T-helper 2 cell treated with Interferon-gamma antibody and Interleukin-4, amounts not matched to agents 5 μg/mL and 100 μg/mL, for 36 hours (primary cell): ENCODE data around the gene IPMK.
"Not testable (repeated sequence)": the region's sequence is repeated elsewhere in the genome, so short reads cannot be mapped to it uniquely, and the experiment has no call there.

Source experiments
- DNase-seq: peaks from one replicate; pipeline ENCODE4 v3.0.0; 2021; ENCODE audit warnings: low spot score
- H3K27ac Mint-ChIP-seq: one replicate; pipeline ENCODE4 v1.8.0; 2021; ENCODE audit warnings: mild to moderate bottlenecking, mixed read lengths
- H3K27me3 Mint-ChIP-seq: one replicate; pipeline ENCODE4 v1.8.0; 2021; ENCODE audit warnings: low read depth, mixed read lengths
- H3K36me3 Mint-ChIP-seq: one replicate; pipeline ENCODE4 v1.8.0; 2021; ENCODE audit warnings: low read depth, mixed read lengths
- H3K4me1 Mint-ChIP-seq: one replicate; pipeline ENCODE4 v1.8.0; 2021; ENCODE audit warnings: low read depth, mixed read lengths
- H3K4me3 Mint-ChIP-seq: one replicate; pipeline ENCODE4 v1.8.0; 2022; ENCODE audit warnings: mild to moderate bottlenecking, moderate library complexity, mixed read lengths
- H3K9me3 Mint-ChIP-seq: one replicate; pipeline ENCODE4 v1.8.0; 2021; ENCODE audit warnings: mixed read lengths

The IPMK gene

GRCh38 chr10:58258977-58259692, 8.6 kb downstream of the IPMK start:
- no peak for DNase-seq
- Mint-ChIP-seq H3K4me3 (no peak overlapping the region), H3K36me3 (peaks cover 22% of the 10 kb centered on the region), H3K4me1 (peaks cover 17% of the 10 kb centered on the region), H3K27ac (no peak overlapping the region), H3K27me3 (no peaks in the 10 kb centered on the region), H3K9me3 (peaks cover 12% of the 10 kb centered on the region)

GRCh38 chr10:58256013-58256780, 11.5 kb downstream of the IPMK start:
- not testable (repeated sequence) for H3K27ac Mint-ChIP-seq, DNase-seq, H3K27me3 Mint-ChIP-seq, H3K4me3 Mint-ChIP-seq
- peaks cover 39% of the 10 kb centered on the region for H3K36me3 Mint-ChIP-seq
- peaks cover 32% of the 10 kb centered on the region for H3K9me3 Mint-ChIP-seq
- peaks cover 15% of the 10 kb centered on the region for H3K4me1 Mint-ChIP-seq

GRCh38 chr10:58254644-58255043, 13.1 kb downstream of the IPMK start:
- no peak for DNase-seq

GRCh38 chr10:58253184-58253583, 14.5 kb downstream of the IPMK start:
- no peak for DNase-seq
- peaks cover 39% of the 10 kb centered on the region for H3K36me3 Mint-ChIP-seq
- H3K4me3 Mint-ChIP-seq, result no peak overlapping the region
- H3K27me3 Mint-ChIP-seq, result no peaks in the 10 kb centered on the region
- peaks cover 10% of the 10 kb centered on the region for H3K4me1 Mint-ChIP-seq
- H3K27ac Mint-ChIP-seq, result no peak overlapping the region
- peaks cover 42% of the 10 kb centered on the region for H3K9me3 Mint-ChIP-seq

More at GRCh38 chr10:58254644-58255043, 13.1 kb downstream of the IPMK start:
- Mint-ChIP-seq H3K27me3 (no peaks in the 10 kb centered on the region), H3K4me3 (no peak overlapping the region), H3K9me3 (peaks cover 32% of the 10 kb centered on the region), H3K4me1 (peaks cover 10% of the 10 kb centered on the region), H3K27ac (no peak overlapping the region), H3K36me3 (peaks cover 39% of the 10 kb centered on the region)

- peaks cover 20% of the 10 kb centered on the region for H3K36me3 Mint-ChIP-seq
- not testable (repeated sequence) for H3K4me3 Mint-ChIP-seq, H3K27me3 Mint-ChIP-seq, H3K27ac Mint-ChIP-seq, DNase-seq
- H3K4me1 Mint-ChIP-seq, result peaks cover 10% of the 10 kb centered on the region
- peaks cover 27% of the 10 kb centered on the region for H3K9me3 Mint-ChIP-seq
Observed at GRCh38 chr10:58244666-58245065, 23.0 kb downstream of the IPMK start.

GRCh38 chr10:58244242-58244641, 23.5 kb downstream of the IPMK start:
- peaks cover 20% of the 10 kb centered on the region for H3K36me3 Mint-ChIP-seq
- not testable (repeated sequence) for H3K4me3 Mint-ChIP-seq, DNase-seq, H3K27me3 Mint-ChIP-seq, H3K27ac Mint-ChIP-seq
- peaks cover 14% of the 10 kb centered on the region for H3K4me1 Mint-ChIP-seq
- peaks cover 23% of the 10 kb centered on the region for H3K9me3 Mint-ChIP-seq

- Mint-ChIP-seq H3K9me3 (peaks cover 23% of the 10 kb centered on the region), H3K4me1 (peaks cover 14% of the 10 kb centered on the region), H3K36me3 (peaks cover 20% of the 10 kb centered on the region)
- DNase-seq, H3K4me3 Mint-ChIP-seq, H3K27ac Mint-ChIP-seq, H3K27me3 Mint-ChIP-seq: not testable (repeated sequence)
Observed at GRCh38 chr10:58243801-58244200, 23.9 kb downstream of the IPMK start.

GRCh38 chr10:58243269-58243668, 24.4 kb downstream of the IPMK start:
- Mint-ChIP-seq H3K27me3 (no peaks in the 10 kb centered on the region), H3K4me1 (peaks cover 14% of the 10 kb centered on the region), H3K4me3 (no peak overlapping the region), H3K27ac (no peak overlapping the region), H3K9me3 (peaks cover 18% of the 10 kb centered on the region), H3K36me3 (peaks cover 17% of the 10 kb centered on the region)
- DNase-seq, result no peak

- no peak for DNase-seq
- H3K4me1 Mint-ChIP-seq, result peaks cover 14% of the 10 kb centered on the region
- H3K4me3 Mint-ChIP-seq, result no peak overlapping the region
- peaks cover 18% of the 10 kb centered on the region for H3K9me3 Mint-ChIP-seq
- H3K36me3 Mint-ChIP-seq, result peaks cover 28% of the 10 kb centered on the region
- H3K27me3 Mint-ChIP-seq, result no peaks in the 10 kb centered on the region
- H3K27ac Mint-ChIP-seq, result no peak overlapping the region
Observed at GRCh38 chr10:58241346-58241745, 26.3 kb downstream of the IPMK start.

- no peak overlapping the region for H3K4me3 Mint-ChIP-seq
- DNase-seq, result no peak
- H3K36me3 Mint-ChIP-seq, result peaks cover 32% of the 10 kb centered on the region
- peaks cover 17% of the 10 kb centered on the region for H3K9me3 Mint-ChIP-seq
- H3K27ac Mint-ChIP-seq, result no peak overlapping the region
- no peaks in the 10 kb centered on the region for H3K27me3 Mint-ChIP-seq
- H3K4me1 Mint-ChIP-seq, result peaks cover 14% of the 10 kb centered on the region
Observed at GRCh38 chr10:58240531-58240930, 27.2 kb downstream of the IPMK start.

GRCh38 chr10:58239561-58240169, 28.0 kb downstream of the IPMK start:
- Mint-ChIP-seq H3K27ac (no peak overlapping the region), H3K4me3 (no peak overlapping the region), H3K36me3 (peaks cover 41% of the 10 kb centered on the region), H3K4me1 (peaks cover 14% of the 10 kb centered on the region), H3K27me3 (no peaks in the 10 kb centered on the region), H3K9me3 (peaks cover 10% of the 10 kb centered on the region)
- DNase-seq, result no peak

- peaks cover 14% of the 10 kb centered on the region for H3K4me1 Mint-ChIP-seq
- no peaks in the 10 kb centered on the region for H3K27me3 Mint-ChIP-seq
- no peak for DNase-seq
- H3K4me3 Mint-ChIP-seq, result no peak overlapping the region
- H3K9me3 Mint-ChIP-seq, result peaks cover 9% of the 10 kb centered on the region
- peaks cover 51% of the 10 kb centered on the region for H3K36me3 Mint-ChIP-seq
- no peak overlapping the region for H3K27ac Mint-ChIP-seq
Observed at GRCh38 chr10:58237014-58237834, 30.5 kb downstream of the IPMK start.

- H3K4me3 Mint-ChIP-seq, H3K9me3 Mint-ChIP-seq, H3K27me3 Mint-ChIP-seq, H3K4me1 Mint-ChIP-seq, H3K27ac Mint-ChIP-seq, DNase-seq: not testable (repeated sequence)
- H3K36me3 Mint-ChIP-seq, result peaks cover 48% of the 10 kb centered on the region
Observed at GRCh38 chr10:58229856-58230255, 37.8 kb downstream of the IPMK start.
